Activated CD8-positive, alpha-beta memory T cell treated with anti-CD3 and anti-CD28 coated beads for 4 hours (primary cell): ENCODE data around the gene IL25.
"Not testable (repeated sequence)": the region's sequence is repeated elsewhere in the genome, so short reads cannot be mapped to it uniquely, and the experiment has no call there.

Experiments
- DNase-seq, 2 donors: peaks; one replicate each; pipeline ENCODE4 v3.0.0-alpha.2; 2020; ENCODE audit warnings: low read depth in 2 of 2

IL25 gene

DNA sequence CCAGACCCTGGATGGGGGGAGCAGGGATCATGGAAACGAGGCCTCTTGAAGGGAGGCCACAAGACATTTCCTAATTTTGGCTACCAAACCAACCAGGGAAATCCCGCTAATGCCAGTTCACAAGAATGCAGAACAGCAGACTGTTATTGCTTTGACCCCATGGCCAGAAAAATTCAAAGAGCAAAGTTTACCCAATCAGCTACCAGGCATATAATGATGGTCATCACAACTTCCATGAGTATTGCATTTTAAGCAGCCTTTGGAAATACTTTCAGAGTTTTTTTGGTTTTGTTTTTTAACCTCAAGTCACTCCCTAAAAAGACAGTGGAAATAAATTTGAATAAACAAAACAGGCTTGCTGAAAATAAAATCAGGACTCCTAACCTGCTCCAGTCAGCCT, at the start of gene IL25:
Gene IL25 (plus strand): TSS at position 301 of the 400 bp plus-strand sequence.
- no peak for DNase-seq

DNA sequence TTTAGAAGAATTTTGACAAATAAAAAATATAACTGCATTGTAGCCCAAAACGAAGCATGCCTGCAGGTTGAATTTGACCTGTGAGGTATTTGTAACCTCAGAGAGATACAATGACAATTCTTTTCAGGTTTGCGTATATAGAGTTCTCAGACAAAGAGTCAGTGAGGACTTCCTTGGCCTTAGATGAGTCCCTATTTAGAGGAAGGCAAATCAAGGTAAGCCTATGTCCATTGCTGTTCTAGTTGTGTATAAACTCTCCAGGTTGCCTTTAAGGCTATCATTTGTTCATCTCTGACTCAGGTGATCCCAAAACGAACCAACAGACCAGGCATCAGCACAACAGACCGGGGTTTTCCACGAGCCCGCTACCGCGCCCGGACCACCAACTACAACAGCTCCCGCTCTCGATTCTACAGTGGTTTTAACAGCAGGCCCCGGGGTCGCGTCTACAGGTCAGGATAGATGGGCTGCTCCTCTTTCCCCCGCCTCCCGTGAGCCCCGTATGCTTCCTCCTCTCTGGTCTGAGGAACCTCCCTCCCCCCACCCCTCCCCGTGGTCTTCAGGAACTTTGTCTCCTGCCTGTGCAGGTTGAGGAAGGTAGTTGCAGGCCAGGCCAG, 48.7 kb upstream of the IL25 start:
- DNase-seq, result no peak

DNA sequence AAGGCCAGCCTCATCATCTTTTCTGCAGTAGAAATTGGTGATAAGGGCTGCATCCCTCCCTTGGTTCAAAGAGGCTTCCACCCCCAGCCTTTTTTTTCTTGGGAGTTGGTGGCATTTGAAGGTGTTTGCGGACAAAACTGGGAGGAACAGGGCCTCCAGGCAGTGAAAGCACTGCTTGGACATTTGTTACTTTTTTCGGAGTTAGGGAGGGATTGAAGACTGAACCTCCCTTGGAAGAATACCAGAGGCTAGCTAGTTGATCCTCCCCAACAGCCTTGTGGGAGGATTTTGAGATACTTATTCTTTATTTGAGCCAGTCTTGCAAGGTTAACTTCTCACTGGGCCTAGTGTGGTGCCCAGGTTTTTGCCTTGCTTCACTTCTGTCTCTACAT, 48.2 kb upstream of the IL25 start:
- no peak for DNase-seq

DNA sequence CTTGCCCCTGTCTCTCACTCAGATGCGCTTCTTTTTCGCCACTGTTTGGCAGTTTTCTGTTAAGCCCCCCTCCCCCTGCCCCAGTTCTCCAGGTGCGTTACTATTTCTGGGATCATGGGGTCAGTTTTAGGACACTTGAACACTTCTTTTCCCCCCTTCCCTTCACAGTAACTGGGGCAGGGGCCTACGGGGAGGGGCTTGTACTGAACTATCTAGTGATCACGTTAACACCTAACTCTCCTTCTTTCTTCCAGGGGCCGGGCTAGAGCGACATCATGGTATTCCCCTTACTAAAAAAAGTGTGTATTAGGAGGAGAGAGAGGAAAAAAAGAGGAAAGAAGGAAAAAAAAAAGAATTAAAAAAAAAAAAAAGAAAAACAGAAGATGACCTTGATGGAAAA, 47.6 kb upstream of the IL25 start:
- no peak for DNase-seq

GRCh38 chr14:23325746-23326145, 46.9 kb upstream of the IL25 start:
- DNase-seq, result not testable (repeated sequence)

GRCh38 chr14:23326491-23327332, 45.9 kb upstream of the IL25 start:
- DNase-seq, result no peak

DNA sequence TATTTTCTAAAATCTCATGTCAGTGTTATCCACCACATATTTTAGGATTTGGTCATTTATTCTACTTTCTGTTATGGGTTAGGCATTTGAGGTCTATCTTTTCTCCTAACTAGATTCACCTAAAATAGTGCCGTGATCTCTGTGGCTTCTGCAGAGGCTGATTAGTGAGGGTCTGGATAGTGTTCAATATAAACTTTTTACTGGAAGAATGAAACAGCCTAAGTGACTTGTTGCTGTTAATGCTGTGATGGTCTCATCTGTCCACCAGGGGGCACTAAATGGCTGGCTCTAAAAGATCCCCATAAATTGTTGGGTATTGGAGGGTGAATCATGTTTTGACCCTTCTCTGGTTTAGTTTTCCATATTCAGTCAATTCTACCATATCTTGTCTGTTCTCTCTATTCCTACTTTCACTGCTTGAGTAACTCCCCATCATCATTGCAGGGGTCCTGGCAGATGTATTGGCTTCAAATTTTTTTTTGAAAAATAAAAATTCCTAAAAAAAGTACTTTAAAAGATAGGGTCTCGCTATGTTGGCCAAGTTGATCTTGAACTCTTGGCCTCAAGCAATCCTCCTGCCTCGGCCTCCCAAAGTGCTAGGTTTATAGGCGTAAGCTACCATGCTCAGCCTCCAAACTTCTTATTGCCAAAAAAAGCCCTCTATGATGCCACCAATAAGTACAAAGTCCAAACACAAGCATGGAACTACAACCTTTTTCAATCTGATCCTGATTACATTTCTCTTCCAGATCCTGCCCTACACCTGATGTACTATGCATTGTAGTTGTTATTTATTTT, 44.5 kb upstream of the IL25 start:
- DNase-seq, result peak; percentile 30 to 48

DNA sequence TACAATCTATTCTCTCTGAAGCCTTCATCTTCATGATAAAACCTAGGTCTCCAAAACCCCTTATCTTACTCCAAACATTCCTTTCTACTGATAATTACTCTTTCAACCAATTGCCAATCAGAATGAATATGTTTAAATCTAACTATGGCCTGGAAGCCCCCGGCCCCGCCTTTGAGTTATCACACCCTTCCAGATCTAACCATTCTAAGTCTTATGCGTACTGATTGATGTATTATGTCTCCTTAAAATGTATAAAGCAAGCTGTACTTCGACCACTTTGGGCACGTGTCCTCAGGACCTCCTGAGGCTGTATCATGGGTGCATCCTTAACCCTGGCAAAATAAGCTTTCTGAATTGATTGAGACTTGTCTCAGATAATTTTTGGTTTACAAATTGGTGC, 37.0 kb upstream of the IL25 start:
- no peak for DNase-seq

GRCh38 chr14:23339506-23340268, 32.9 kb upstream of the IL25 start:
- no peak for DNase-seq

- DNase-seq, result no peak
Observed at GRCh38 chr14:23344481-23344880, 28.1 kb upstream of the IL25 start.

GRCh38 chr14:23345987-23346692, 26.5 kb upstream of the IL25 start:
- DNase-seq, result no peak

DNA sequence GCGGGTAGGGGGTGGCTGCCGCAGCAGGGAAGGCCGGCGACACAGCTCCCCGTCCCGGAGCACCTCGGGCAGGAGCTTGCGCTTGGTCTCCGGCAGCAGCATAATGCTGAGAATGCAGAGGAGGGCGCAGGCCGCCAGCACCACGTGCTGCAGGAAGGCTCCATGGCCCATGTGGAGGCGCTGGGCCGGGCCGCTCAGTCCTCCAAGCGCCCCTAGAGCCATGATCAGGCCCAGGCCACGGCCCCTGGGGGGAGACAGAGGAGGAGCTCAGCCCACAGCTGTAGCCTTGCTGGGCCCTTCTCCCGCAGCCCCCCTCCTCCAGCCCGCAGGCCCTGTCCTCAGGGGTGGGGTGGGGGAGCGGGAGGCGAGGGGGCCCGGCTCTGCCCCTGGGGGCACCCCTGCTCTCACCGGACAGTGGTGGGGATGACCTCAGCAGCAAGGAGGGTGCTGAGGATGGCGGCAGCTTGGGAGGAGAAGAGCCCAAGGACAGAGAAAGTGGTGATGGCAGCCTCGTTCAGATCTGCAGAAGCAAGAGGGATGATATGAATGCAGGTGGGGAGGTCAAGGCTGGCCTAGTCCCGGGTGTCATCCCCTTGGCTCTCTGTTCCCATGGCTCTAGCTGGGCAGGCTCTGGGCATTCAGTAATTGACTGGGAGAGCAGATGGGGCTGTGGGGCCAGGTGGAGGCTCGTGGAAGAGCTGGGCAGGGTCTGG, 25.8 kb upstream of the IL25 start:
- no peak for DNase-seq

- DNase-seq, result no peak
Observed at GRCh38 chr14:23347406-23348296, 25.0 kb upstream of the IL25 start.

- no peak for DNase-seq
Observed at GRCh38 chr14:23348297-23348655, 24.3 kb upstream of the IL25 start.

DNA sequence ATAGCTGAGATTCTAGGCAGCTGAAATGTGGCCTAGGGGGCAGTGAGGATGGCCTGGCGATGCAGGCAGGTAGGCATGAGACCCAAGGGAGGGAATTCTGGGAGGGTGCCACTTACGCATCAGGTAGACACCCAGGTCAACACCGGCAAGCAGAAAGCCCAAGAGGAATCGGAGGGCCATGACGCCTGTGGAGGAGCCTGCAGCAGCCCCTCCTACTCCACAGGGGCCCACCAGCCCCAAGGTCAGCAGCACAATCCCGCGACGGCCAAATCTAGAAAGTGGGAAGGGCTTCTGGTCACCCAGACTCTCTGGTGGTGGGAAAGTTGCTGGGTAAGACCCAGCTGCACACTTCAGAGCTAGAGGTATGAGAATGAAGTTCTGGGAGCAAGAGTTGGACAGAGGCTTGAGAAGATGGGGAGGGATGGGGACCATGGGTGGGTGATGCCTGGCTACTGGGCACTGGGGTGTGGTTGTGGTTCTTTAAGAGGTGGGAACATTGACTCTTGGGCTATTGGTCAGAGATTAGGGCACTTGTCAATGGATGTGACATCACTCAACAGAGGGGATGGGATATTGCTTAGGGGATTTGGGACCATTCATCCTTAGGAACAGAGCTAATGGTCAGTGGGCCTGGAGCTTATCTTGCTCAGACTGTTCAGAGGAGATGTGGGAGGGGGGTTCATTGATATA, 23.3 kb upstream of the IL25 start:
- no peak for DNase-seq

DNA sequence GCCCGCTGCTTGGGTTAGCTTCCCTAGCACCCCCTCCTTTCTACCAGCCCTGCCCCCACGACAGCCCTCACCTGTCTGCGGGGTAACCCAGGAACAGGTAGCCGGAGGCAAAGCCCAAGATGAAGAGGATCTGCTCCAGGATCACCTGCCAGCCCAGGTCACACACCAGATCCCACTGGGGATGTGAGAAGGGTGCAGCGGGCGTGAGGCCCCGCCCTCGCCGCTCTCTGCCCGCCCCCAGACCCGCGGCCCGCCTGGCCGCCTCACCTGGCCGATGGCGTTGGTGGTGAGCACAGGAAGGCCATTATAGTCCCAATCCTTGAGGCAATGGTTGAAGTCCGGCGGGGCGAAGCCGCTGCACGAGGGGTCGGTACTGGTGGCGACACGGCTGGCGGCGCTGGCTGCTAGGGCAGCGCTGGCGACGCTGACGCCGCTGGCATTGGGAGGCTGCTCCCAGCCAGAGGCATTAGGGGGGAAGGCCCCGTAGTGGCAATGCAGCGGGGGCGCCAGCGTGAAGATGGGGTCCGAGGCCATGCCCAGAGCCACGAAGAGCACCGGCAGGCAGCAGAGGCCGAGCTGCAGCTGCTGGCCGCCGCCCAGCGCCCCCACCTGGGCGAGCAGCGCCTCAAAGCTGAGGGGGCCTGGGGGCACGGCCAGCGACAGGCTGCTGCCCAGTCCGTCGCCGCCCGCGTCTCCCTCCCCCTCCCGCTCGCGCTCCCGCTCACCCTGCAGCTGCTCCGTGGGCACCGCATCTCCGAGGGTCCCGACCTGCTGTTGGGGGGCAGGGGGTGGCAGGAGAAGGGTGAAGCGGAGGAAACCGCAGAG, 20.7 kb upstream of the IL25 start:
- no peak for DNase-seq

GRCh38 chr14:23352506-23353432, 19.8 kb upstream of the IL25 start, which contains the start of gene SLC22A17:
Gene SLC22A17, minus strand, starts transcription at chr14:23352887.
- peak; percentile 12 to 13 for DNase-seq
